H4 (cell line): ENCODE measurements around the gene TBC1D1. TPM values are rescaled to one million over a fixed set of nuclear protein-coding genes. Genes with fewer than 3 reads are reported as not detected.

ENCODE experiments used
- DNase-seq: peaks from one replicate; pipeline ENCODE4 v3.0.0-alpha.2; 2015; ENCODE audit warnings: low spot score
- total RNA-seq: library from RNA; depleted of rRNA; stranded (reverse); fragments of >200 nt; shearing (Covaris generic); gene quantifications from 2 replicates; pipeline ENCODE4 v1.2.3, GENCODE V29; 2014

Gene TBC1D1
- total RNA-seq, 1 experiment from 2014 or later = 110 TPM

- DNase-seq = no peak
Measured at GRCh38 chr4:38166768-38167167, 275.9 kb downstream of the TBC1D1 start.

GRCh38 chr4:38167973-38168372, 277.1 kb downstream of the TBC1D1 start:
- no peak for DNase-seq

GRCh38 chr4:38169524-38169923, 278.6 kb downstream of the TBC1D1 start:
- peak; percentile 47 for DNase-seq

GRCh38 chr4:38170338-38171169, 279.7 kb downstream of the TBC1D1 start:
- DNase-seq = no peak

- no peak for DNase-seq
Measured at GRCh38 chr4:38172078-38172477, 281.2 kb downstream of the TBC1D1 start.

- no peak for DNase-seq
Measured at GRCh38 chr4:38173935-38174518, 283.1 kb downstream of the TBC1D1 start.

GRCh38 chr4:38174801-38175200, 283.9 kb downstream of the TBC1D1 start:
- DNase-seq = no peak

- no peak for DNase-seq
Measured at GRCh38 chr4:38176165-38176564, 285.3 kb downstream of the TBC1D1 start.

GRCh38 chr4:38177035-38177546, 286.2 kb downstream of the TBC1D1 start:
- DNase-seq = peak; percentile 86

- peak; percentile 66 for DNase-seq
Measured at GRCh38 chr4:38177641-38178391, 286.9 kb downstream of the TBC1D1 start.

GRCh38 chr4:38178392-38178995, 287.6 kb downstream of the TBC1D1 start:
- DNase-seq = no peak

GRCh38 chr4:38179690-38180377, 288.9 kb downstream of the TBC1D1 start:
- peak; percentile 72 for DNase-seq

GRCh38 chr4:38180456-38180855, 289.6 kb downstream of the TBC1D1 start:
- peak; percentile 35 for DNase-seq

- no peak for DNase-seq
Measured at GRCh38 chr4:38181286-38181685, 290.4 kb downstream of the TBC1D1 start.

- no peak for DNase-seq
Measured at GRCh38 chr4:38182334-38182998, 291.6 kb downstream of the TBC1D1 start.

GRCh38 chr4:38184404-38184803, 293.5 kb downstream of the TBC1D1 start:
- no peak for DNase-seq

- no peak for DNase-seq
Measured at GRCh38 chr4:38185406-38186144, 294.7 kb downstream of the TBC1D1 start.

GRCh38 chr4:38188136-38188535, 297.3 kb downstream of the TBC1D1 start:
- no peak for DNase-seq

GRCh38 chr4:38188631-38189101, 297.8 kb downstream of the TBC1D1 start:
- no peak for DNase-seq
